ENCODE measurements around the gene SLC34A1.

- TF ChIP-seq CTCF (IDR thresholded peaks at IDR 0.05 in 4 of 5, conservative IDR thresholded peaks at IDR 0.05 in 1 of 5) (no peak), POLR2A (IDR thresholded peaks at IDR 0.05) (no peak)
These were observed 41.1 kb downstream of the SLC34A1 start for GRCh38 chr5:177425196-177425800.
